SK-N-SH (cell line): ENCODE results near the gene GNAZ. TPM values are rescaled to one million over a fixed set of nuclear protein-coding genes. Genes with fewer than 3 reads are reported as not detected.

Experiments
- CTCF ChIA-PET: fragments of 300-600, 350-600 bp; formaldehyde crosslinking; extraction: SDS; loops from one replicate; lab custom pipeline; 2021; lab: Yijun Ruan, JAX
- POLR2A ChIA-PET: fragments of 350-600 bp; sonication (Branson Sonifier 250); formaldehyde crosslinking; extraction: SDS; loops from one replicate; lab custom pipeline; 2020; ENCODE audit warnings: antibody characterized with exemption, inconsistent platforms; lab: Yijun Ruan, JAX
- DNase-seq: peaks from one replicate; pipeline ENCODE4 v3.0.0; 2012
- H2AFZ ChIP-seq: fragments of 200-600 bp; sonication (generic); 2 replicates; pipeline ENCODE4 v1.8.1; 2016; ENCODE audit warnings: antibody characterized with exemption, mild to moderate bottlenecking, low read depth
- H3F3A ChIP-seq: fragments of 200-600 bp; sonication (generic); replicated peaks from 2 replicates; pipeline ENCODE3; 2016; ENCODE audit warnings: antibody characterized with exemption, mild to moderate bottlenecking; ENCODE audit not compliant: insufficient read depth
- H3K27ac ChIP-seq, 2 experiments: fragments of 200-500 bp in 1 of 2; fragments of 200-600 bp in 1 of 2; sonication (Bioruptor generic) in 1 of 2; sonication (generic), shearing (Covaris generic) in 1 of 2; 2 replicates each; pipeline versions ENCODE4 v1.5.1 to v1.6.1; 2014 to 2016; ENCODE audit warnings: low read depth in 2 of 2, inconsistent platforms in 1 of 2, low read length in 1 of 2, mild to moderate bottlenecking in 1 of 2, mixed read lengths in 1 of 2
- H3K27me3 ChIP-seq: fragments of 200-600 bp; sonication (generic), shearing (Covaris generic); 2 replicates; pipeline ENCODE4 v1.6.1; 2016; ENCODE audit warnings: mixed run types; ENCODE audit not compliant: insufficient read depth
- H3K36me3 ChIP-seq, 2 experiments: fragments of 200-500 bp in 1 of 2; fragments of 200-600 bp in 1 of 2; sonication (Bioruptor generic) in 1 of 2; sonication (generic) in 1 of 2; replicated peaks in 1 of 2; 2 replicates each; pipeline versions ENCODE3 to v1.5.1; 2014 to 2016; ENCODE audit warnings: low read length in 1 of 2, mild to moderate bottlenecking in 1 of 2; ENCODE audit not compliant: insufficient read depth in 2 of 2, control insufficient read depth in 1 of 2
- H3K4me1 ChIP-seq, 2 experiments: fragments of 200-500 bp in 1 of 2; fragments of 200-600 bp in 1 of 2; sonication (Bioruptor generic) in 1 of 2; sonication (generic), shearing (Covaris generic) in 1 of 2; 2 replicates each; pipeline versions ENCODE4 v1.5.1 to v1.6.1; 2014 to 2016; ENCODE audit warnings: low read depth in 1 of 2, low read length in 1 of 2, mixed run types in 1 of 2; ENCODE audit not compliant: insufficient read depth in 2 of 2, control insufficient read depth in 1 of 2
- H3K4me2 ChIP-seq: fragments of 200-600 bp; sonication (generic), shearing (Covaris generic); 2 replicates; pipeline ENCODE4 v1.6.1; 2017; ENCODE audit warnings: mixed run types
- H3K4me3 ChIP-seq, 2 experiments: fragments of 200-500 bp in 1 of 2; fragments of 200-600 bp in 1 of 2; sonication (Bioruptor generic) in 1 of 2; sonication (generic), shearing (Covaris generic) in 1 of 2; 2 replicates each; pipeline versions ENCODE4 v1.5.1 to v1.8.1; 2014 to 2016; ENCODE audit warnings: low read depth in 2 of 2, inconsistent platforms in 1 of 2, low read length in 1 of 2, mild to moderate bottlenecking in 1 of 2, mixed read lengths in 1 of 2, moderate library complexity in 1 of 2
- H3K79me2 ChIP-seq: fragments of 200-600 bp; sonication (generic); 2 replicates; pipeline ENCODE4 v1.8.1; 2017; ENCODE audit warnings: mild to moderate bottlenecking; ENCODE audit not compliant: insufficient read depth
- H3K9ac ChIP-seq: fragments of 200-600 bp; sonication (generic); 2 replicates; pipeline ENCODE4 v1.6.1; 2017; ENCODE audit warnings: mixed run types
- H3K9me2 ChIP-seq: fragments of 200-600 bp; sonication (generic); 2 replicates; pipeline ENCODE4 v1.6.1; 2017; ENCODE audit warnings: mixed run types
- H3K9me3 ChIP-seq: fragments of 200-600 bp; sonication (generic); 2 replicates; pipeline ENCODE4 v1.6.1; 2017; ENCODE audit warnings: mixed run types, mild to moderate bottlenecking, moderate library complexity
- H4K20me1 ChIP-seq: fragments of 200-600 bp; sonication (generic); 2 replicates; pipeline ENCODE4 v1.6.1; 2017; ENCODE audit warnings: mild to moderate bottlenecking, mixed run types; ENCODE audit not compliant: insufficient read depth
- ELF1 ChIP-seq: IDR thresholded peaks from 2 replicates; pipeline ENCODE4 v1.4.0; 2012
- GABPA ChIP-seq: IDR thresholded peaks from 2 replicates; pipeline ENCODE4 v1.4.0; 2012; ENCODE audit warnings: low read depth, mild to moderate bottlenecking
- GATA2 ChIP-seq: sonication (generic); formaldehyde crosslinking; IDR thresholded peaks from 2 replicates; pipeline ENCODE4 v1.5.0; 2020; ENCODE audit warnings: mild to moderate bottlenecking, missing genetic modification reagents
- JUND ChIP-seq: IDR thresholded peaks from 2 replicates; pipeline ENCODE4 v1.4.0; 2012
- NRF1 ChIP-seq: IDR thresholded peaks from 2 replicates; pipeline ENCODE4 v1.6.1; 2012; ENCODE audit warnings: low read depth, mild to moderate bottlenecking, low read length
- RCOR1 ChIP-seq: fragments of 150-350 bp; IDR thresholded peaks from 2 replicates; pipeline ENCODE4 v1.6.1; 2017; ENCODE audit warnings: antibody characterized with exemption, low read length
- RXRA ChIP-seq: IDR thresholded peaks from 2 replicates; pipeline ENCODE4 v1.4.0; 2012; ENCODE audit warnings: low read depth, mild to moderate bottlenecking, borderline replicate concordance
- SMC3 ChIP-seq: IDR thresholded peaks from 2 replicates; pipeline ENCODE4 v1.6.1; 2012; ENCODE audit warnings: low read depth, low read length, improper control_type of control experiment
- TEAD4 ChIP-seq: IDR thresholded peaks from 2 replicates; pipeline ENCODE4 v1.4.0; 2012; ENCODE audit warnings: mild to moderate bottlenecking, borderline replicate concordance; ENCODE audit not compliant: insufficient read depth
- WGBS: methylation state at CpG from one replicate; pipeline ENCODE4 v1.1.6; 2017; ENCODE audit warnings: low lambda C conversion rate; 5-methylcytosine and 5-hydroxymethylcytosine counted together
- polyA plus RNA-seq, 3 experiments: library from polyadenylated mRNA; depleted of rRNA; stranded (reverse); fragments of >200 nt; gene quantifications; 2 replicates each; pipeline ENCODE4 v1.2.3, GENCODE V29; 2012
- TF ChIP-seq, protein P1 (sequence below): IDR thresholded peaks from 2 replicates; pipeline ENCODE4 v1.6.1; 2012; ENCODE audit warnings: mild to moderate bottlenecking, low read depth, low read length, moderate library complexity
- TF ChIP-seq, protein P2 (sequence below): fragments of 200-600 bp; sonication (generic); IDR thresholded peaks from 2 replicates; pipeline ENCODE4 v1.6.1; 2017; ENCODE audit warnings: antibody characterized with exemption, mild to moderate bottlenecking, moderate library complexity

GNAZ gene
- polyA plus RNA-seq, 1 of the 3 experiments (the other 2 are of a cell fraction): 6.5 TPM

DNA sequence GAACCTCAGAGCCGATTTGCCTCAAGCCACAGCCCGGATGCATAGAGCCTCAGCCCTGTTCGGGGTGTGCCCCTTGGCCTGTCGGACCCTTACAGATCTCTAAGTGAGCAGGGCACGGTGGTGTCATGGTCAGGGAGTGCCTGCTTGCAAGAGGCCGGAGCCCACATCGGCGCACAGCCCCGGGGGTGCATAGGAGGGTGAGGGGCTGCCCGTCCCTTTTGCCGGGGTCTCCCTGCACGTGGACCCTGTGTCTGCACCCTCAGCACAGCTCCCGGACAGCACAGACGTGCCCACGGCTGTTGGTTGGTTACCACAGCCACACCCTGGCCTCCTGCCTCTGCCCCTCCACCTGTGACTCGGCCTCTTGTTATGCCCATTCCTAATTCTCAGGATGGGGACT lies 81.5 kb downstream of the GNAZ start:
- Histone ChIP-seq H3K36me3 (peaks cover 0 to 17% of the 10 kb centered on the region in 2 experiments), H3K4me1 (no peaks in the 10 kb centered on the region; a peak in 1 of 4 replicates), H3K9me3 (no peaks in the 10 kb centered on the region)
- POLR2A ChIA-PET: no interaction called here
- TF ChIP-seq NRF1 (no peak), GATA2 (no peak), RCOR1 (no peak), ELF1 (no peak), SMC3 (no peak), TEAD4 (no peak), GABPA (no peak), JUND (no peak), RXRA (no peak)
- TF ChIP-seq, protein P1, sequence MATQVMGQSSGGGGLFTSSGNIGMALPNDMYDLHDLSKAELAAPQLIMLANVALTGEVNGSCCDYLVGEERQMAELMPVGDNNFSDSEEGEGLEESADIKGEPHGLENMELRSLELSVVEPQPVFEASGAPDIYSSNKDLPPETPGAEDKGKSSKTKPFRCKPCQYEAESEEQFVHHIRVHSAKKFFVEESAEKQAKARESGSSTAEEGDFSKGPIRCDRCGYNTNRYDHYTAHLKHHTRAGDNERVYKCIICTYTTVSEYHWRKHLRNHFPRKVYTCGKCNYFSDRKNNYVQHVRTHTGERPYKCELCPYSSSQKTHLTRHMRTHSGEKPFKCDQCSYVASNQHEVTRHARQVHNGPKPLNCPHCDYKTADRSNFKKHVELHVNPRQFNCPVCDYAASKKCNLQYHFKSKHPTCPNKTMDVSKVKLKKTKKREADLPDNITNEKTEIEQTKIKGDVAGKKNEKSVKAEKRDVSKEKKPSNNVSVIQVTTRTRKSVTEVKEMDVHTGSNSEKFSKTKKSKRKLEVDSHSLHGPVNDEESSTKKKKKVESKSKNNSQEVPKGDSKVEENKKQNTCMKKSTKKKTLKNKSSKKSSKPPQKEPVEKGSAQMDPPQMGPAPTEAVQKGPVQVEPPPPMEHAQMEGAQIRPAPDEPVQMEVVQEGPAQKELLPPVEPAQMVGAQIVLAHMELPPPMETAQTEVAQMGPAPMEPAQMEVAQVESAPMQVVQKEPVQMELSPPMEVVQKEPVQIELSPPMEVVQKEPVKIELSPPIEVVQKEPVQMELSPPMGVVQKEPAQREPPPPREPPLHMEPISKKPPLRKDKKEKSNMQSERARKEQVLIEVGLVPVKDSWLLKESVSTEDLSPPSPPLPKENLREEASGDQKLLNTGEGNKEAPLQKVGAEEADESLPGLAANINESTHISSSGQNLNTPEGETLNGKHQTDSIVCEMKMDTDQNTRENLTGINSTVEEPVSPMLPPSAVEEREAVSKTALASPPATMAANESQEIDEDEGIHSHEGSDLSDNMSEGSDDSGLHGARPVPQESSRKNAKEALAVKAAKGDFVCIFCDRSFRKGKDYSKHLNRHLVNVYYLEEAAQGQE: no peak
- TF ChIP-seq, protein P2, sequence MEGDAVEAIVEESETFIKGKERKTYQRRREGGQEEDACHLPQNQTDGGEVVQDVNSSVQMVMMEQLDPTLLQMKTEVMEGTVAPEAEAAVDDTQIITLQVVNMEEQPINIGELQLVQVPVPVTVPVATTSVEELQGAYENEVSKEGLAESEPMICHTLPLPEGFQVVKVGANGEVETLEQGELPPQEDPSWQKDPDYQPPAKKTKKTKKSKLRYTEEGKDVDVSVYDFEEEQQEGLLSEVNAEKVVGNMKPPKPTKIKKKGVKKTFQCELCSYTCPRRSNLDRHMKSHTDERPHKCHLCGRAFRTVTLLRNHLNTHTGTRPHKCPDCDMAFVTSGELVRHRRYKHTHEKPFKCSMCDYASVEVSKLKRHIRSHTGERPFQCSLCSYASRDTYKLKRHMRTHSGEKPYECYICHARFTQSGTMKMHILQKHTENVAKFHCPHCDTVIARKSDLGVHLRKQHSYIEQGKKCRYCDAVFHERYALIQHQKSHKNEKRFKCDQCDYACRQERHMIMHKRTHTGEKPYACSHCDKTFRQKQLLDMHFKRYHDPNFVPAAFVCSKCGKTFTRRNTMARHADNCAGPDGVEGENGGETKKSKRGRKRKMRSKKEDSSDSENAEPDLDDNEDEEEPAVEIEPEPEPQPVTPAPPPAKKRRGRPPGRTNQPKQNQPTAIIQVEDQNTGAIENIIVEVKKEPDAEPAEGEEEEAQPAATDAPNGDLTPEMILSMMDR: no peak
- TF ChIP-seq, all 33 proteins: peak for 0
- no peak overlapping the region for H3K4me2 ChIP-seq
- H2AFZ ChIP-seq: no peak overlapping the region
- H3K9me2 ChIP-seq: no peaks in the 10 kb centered on the region
- H3K27ac ChIP-seq: no peak overlapping the region
- no peak overlapping the region for H3K9ac ChIP-seq
- no peaks in the 10 kb centered on the region for H3K27me3 ChIP-seq
- no peaks in the 10 kb centered on the region for H3F3A ChIP-seq
- no peak overlapping the region for H3K4me3 ChIP-seq
- no peak for DNase-seq
- CTCF ChIA-PET: interaction anchor here (1.0 to 2.8 kb wide), 4 partner anchors 23 to 195 kb away, joined by 3 to 9 read pairs (median 4); no protein-coding TSS in a partner anchor
- no peaks in the 10 kb centered on the region for H4K20me1 ChIP-seq
- WGBS: no CpG with 5 or more reads among the region's 16 CpGs
- peaks cover 3% of the 10 kb centered on the region; the same call in 1 of the 2 replicates for H3K79me2 ChIP-seq
